ENCODE data around the gene ADI1. TPM values are rescaled to one million over a fixed set of nuclear protein-coding genes. Genes with fewer than 3 reads are reported as not detected.

ADI1 gene
- total and polyA plus RNA-seq, 2 of the 8 experiments (the other 6 are each of a cell fraction or from before 2014, with no cell fraction given): 12.2 to 40.2 TPM

DNA sequence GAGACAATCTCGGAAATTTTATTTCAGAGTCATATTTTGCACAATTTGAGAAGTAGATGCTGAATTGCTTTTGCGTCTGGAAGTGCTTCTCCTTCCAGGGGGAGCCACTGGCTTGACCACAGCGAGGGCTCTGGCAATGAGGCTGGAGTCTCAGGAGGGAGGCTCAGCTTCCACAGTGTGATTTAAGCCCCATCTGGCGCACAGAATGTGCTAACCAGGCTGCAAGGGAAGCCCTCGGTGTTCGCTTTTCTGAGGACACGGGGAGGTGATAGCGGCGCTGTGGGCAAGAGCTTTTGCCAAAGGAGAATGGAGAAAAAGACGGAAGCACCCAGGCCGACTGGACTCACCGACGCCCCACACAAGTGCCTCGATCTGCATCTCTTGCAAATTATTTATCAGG lies 52.4 kb downstream of the ADI1 start:
- Histone ChIP-seq H3K56ac (replicated peaks; ENCODE audit: insufficient read length, low read depth, low read length) (no peak overlapping the region), H4K91ac (replicated peaks; ENCODE audit: insufficient read length, low read length) (no peak overlapping the region), H3K4me2 (ENCODE audit: insufficient read depth in 1 of 2, low read depth in 2 of 2, low read length in 2 of 2) (no peak overlapping the region), H2BK20ac (ENCODE audit: low read length) (no peak overlapping the region), H4K8ac (ENCODE audit: extremely low read depth, insufficient read depth, low read length) (no peak overlapping the region), H3K79me2 (ENCODE audit: control insufficient read depth in 1 of 2, insufficient read depth in 2 of 2, low read length in 2 of 2) (no peaks in the 10 kb centered on the region), H3K4me3 (ENCODE audit: extremely low read depth in 1 of 4, insufficient read depth in 2 of 4, low read depth in 3 of 4, low read length in 4 of 4) (no peak overlapping the region), H3K9me3 (ENCODE audit: insufficient read depth in 2 of 2, low read depth in 1 of 2, low read length in 1 of 2) (no peaks in the 10 kb centered on the region), H2BK120ac (replicated peaks; ENCODE audit: low read depth, low read length) (no peak overlapping the region), H2AK5ac (ENCODE audit: low read depth, low read length) (no peak overlapping the region), H3K9ac (replicated peaks in 1 of 4; ENCODE audit: extremely low read depth in 1 of 4, low read depth in 3 of 4, low read length in 3 of 4) (no peak overlapping the region), H3K27me3 (replicated peaks in 1 of 4; ENCODE audit: control insufficient read depth in 3 of 4, extremely low read depth in 1 of 4, insufficient read depth in 3 of 4, low read length in 3 of 4) (no peaks in the 10 kb centered on the region), H2BK15ac (ENCODE audit: low read length) (no peak overlapping the region), H2BK5ac (ENCODE audit: low read depth, low read length) (no peak overlapping the region), H3K23me2 (ENCODE audit: low read depth, low read length) (no peaks in the 10 kb centered on the region), H2BK12ac (ENCODE audit: low read depth, low read length) (no peak overlapping the region), H3K4ac (replicated peaks; ENCODE audit: insufficient read length, low read depth, low read length) (no peak overlapping the region), H3K14ac (ENCODE audit: insufficient read length) (no peak overlapping the region), H4K20me1 (replicated peaks in 1 of 2; ENCODE audit: control insufficient read depth in 1 of 2, insufficient read depth in 2 of 2, low read length in 2 of 2) (no peaks in the 10 kb centered on the region), H3K18ac (ENCODE audit: extremely low read depth, low read length) (no peak overlapping the region), H2AFZ (ENCODE audit: low read length) (no peak overlapping the region), H3K27ac (ENCODE audit: low read depth, low read length) (no peak overlapping the region), H3K4me1 (replicated peaks in 1 of 4; ENCODE audit: control insufficient read depth in 3 of 4, insufficient read depth in 4 of 4, low read length in 3 of 4) (peaks cover under 1 to 6% (median 4%) of the 10 kb centered on the region in 4 experiments; a peak in 4 of 7 replicates), H4K5ac (ENCODE audit: insufficient read length, low read depth, low read length) (no peak overlapping the region), H3K79me1 (ENCODE audit: low read depth, low read length) (no peaks in the 10 kb centered on the region), H3K23ac (ENCODE audit: insufficient read length) (no peak overlapping the region), H3K36me3 (ENCODE audit: control insufficient read depth in 2 of 4, insufficient read depth in 4 of 4, low read length in 3 of 4) (peaks cover 0 to 8% (median 1%) of the 10 kb centered on the region in 4 experiments; a peak in 5 of 8 replicates)
- DNase-seq (ENCODE audit: low read depth in 1 of 2, low spot score in 2 of 2) (no peak), FAIRE-seq (no peak)
- WGBS, 2 experiments (ENCODE audit: extremely low coverage in 1 of 2, insufficient coverage in 1 of 2, insufficient read length in 1 of 2, insufficient replicate concordance in 2 of 2, low coverage in 1 of 2, low lambda C conversion rate in 2 of 2, missing lambda C conversion rate in 1 of 2): 93% methylated on average over 14 of the region's 14 CpGs; no CpG with 5 or more reads in 1 of the 2 experiments
- ChIA-PET POLR2A (ENCODE audit: partially characterized antibody) (interaction anchor here (1.7 kb wide), 1 partner anchor 8 kb away, joined by 3 read pairs; no protein-coding TSS in a partner anchor), CTCF (ENCODE audit: partially characterized antibody) (interaction anchor here (1.4 to 12.1 kb wide), 3 partner anchors 9 to 40 kb away, joined by 4 to 152 read pairs (median 123); no protein-coding TSS in a partner anchor)
- TF ChIP-seq SRF (IDR thresholded peaks at IDR 0.05; ENCODE audit: low read depth, low read length) (no peak), CTBP2 (IDR thresholded peaks at IDR 0.05; ENCODE audit: borderline replicate concordance, insufficient read depth, insufficient read length, low read length) (no peak), CHD1 (IDR thresholded peaks at IDR 0.05; ENCODE audit: low read depth, low read length) (no peak), RXRA (IDR thresholded peaks at IDR 0.05; ENCODE audit: insufficient read depth, low read depth, low read length) (no peak), TAF1 (IDR thresholded peaks at IDR 0.05; ENCODE audit: low read depth, low read length) (no peak), CEBPB (IDR thresholded peaks at IDR 0.05; ENCODE audit: low read depth, low read length) (no peak), RBBP5 (IDR thresholded peaks at IDR 0.05; ENCODE audit: borderline replicate concordance, low read depth, low read length) (no peak), POLR2AphosphoS5 (IDR thresholded peaks at IDR 0.05; ENCODE audit: low read depth, low read length) (no peak)

All from H1 (cell line).